K562 (cell line): ENCODE measurements around the gene HECW1. TPM values are rescaled to one million over a fixed set of nuclear protein-coding genes. Genes with fewer than 3 reads are reported as not detected.

Experiments
- ATAC-seq: fragments of 200-7000 bp; cut with Tn5 transposase; 3 replicates; pipeline ENCODE4 v1.9.1; 2020; ENCODE audit warnings: moderate library complexity
- BruUV-seq: library from RNA; stranded (reverse); fragments of 400-500 nt; replicated peaks from 2 replicates; lab custom pipeline; 2021; lab: Mats Ljungman, UMichigan
- CTCF ChIA-PET: fragments of 300-600 bp; formaldehyde crosslinking; extraction: SDS; loops from one replicate; lab custom pipeline; 2021; ENCODE audit warnings: low intra/inter-chr PET ratio; lab: Yijun Ruan, JAX
- POLR2A ChIA-PET: fragments of 300-600, 350-650 bp; sonication (Branson Sonifier 250); formaldehyde crosslinking; extraction: SDS; loops from one replicate; lab custom pipeline; 2021; ENCODE audit warnings: antibody characterized with exemption, inconsistent platforms; lab: Yijun Ruan, JAX
- DNase-seq, 4 experiments: peaks; one replicate each; pipeline versions ENCODE4 v3.0.0 to v3.0.0-alpha.2; 2011 to 2018; ENCODE audit warnings: low spot score in 3 of 4, mixed read lengths in 3 of 4; ENCODE audit errors: extremely low read depth in 1 of 4
- FAIRE-seq: peaks from 2 replicates; lab custom pipeline; 2011; peaks lifted over from hg19 to GRCh38; lab: Jason Lieb, UNC
- H2AFZ ChIP-seq: 2 replicates; pipeline ENCODE4 v1.6.0; 2011; ENCODE audit warnings: low read depth, low read length, control low read depth, inconsistent platforms
- H3K27ac ChIP-seq: fragments of 200-600 bp; 3 replicates; pipeline ENCODE4 v1.8.0; 2011; ENCODE audit warnings: low read depth, mild to moderate bottlenecking, control low read depth, inconsistent platforms, low read length, moderate library complexity, mixed read lengths; ENCODE audit errors: extremely low read depth
- H3K27me3 ChIP-seq, 2 experiments: fragments of 300-600 bp in 1 of 2; 2 replicates in 1 of 2; 3 replicates in 1 of 2; pipeline versions ENCODE4 v1.6.0 to v1.8.0; 2011; ENCODE audit warnings: inconsistent platforms in 2 of 2, low read length in 2 of 2, mild to moderate bottlenecking in 1 of 2, mixed read lengths in 1 of 2, moderate library complexity in 1 of 2; ENCODE audit not compliant: control insufficient read depth in 2 of 2, insufficient read depth in 2 of 2
- H3K36me3 ChIP-seq: fragments of 300-600 bp; 3 replicates; pipeline ENCODE4 v1.8.0; 2011; ENCODE audit warnings: mild to moderate bottlenecking, low read length, inconsistent platforms; ENCODE audit not compliant: control insufficient read depth, insufficient read depth
- H3K4me1 ChIP-seq, 2 experiments: fragments of 200-600 bp in 1 of 2; replicated peaks in 1 of 2; 2 replicates in 1 of 2; 3 replicates in 1 of 2; pipeline versions ENCODE4 v1.5.1 to v1.8.0; 2011; ENCODE audit warnings: inconsistent platforms in 2 of 2, low read length in 2 of 2, mild to moderate bottlenecking in 1 of 2, mixed read lengths in 1 of 2, moderate library complexity in 1 of 2; ENCODE audit not compliant: control insufficient read depth in 2 of 2, insufficient read depth in 2 of 2
- H3K4me2 ChIP-seq: 2 replicates; pipeline ENCODE4 v1.6.1; 2011; ENCODE audit warnings: low read length, control low read depth, inconsistent platforms, mixed read lengths; ENCODE audit not compliant: insufficient read depth
- H3K4me3 ChIP-seq: fragments of 200-600 bp; sonication (generic), shearing (Covaris generic); 2 replicates; pipeline ENCODE4 v1.5.1; 2016; ENCODE audit warnings: control low read depth, inconsistent platforms
- H3K79me2 ChIP-seq: fragments of 200-600 bp; 3 replicates; pipeline ENCODE4 v1.8.0; 2011; ENCODE audit warnings: low read length, inconsistent platforms; ENCODE audit not compliant: control insufficient read depth, insufficient read depth
- H3K9ac ChIP-seq, 2 experiments: 2 replicates each; pipeline versions ENCODE4 v1.6.0 to v1.6.1; 2011; ENCODE audit warnings: low read depth in 2 of 2, low read length in 2 of 2, control low read depth in 1 of 2, inconsistent platforms in 1 of 2, mild to moderate bottlenecking in 1 of 2, mixed read lengths in 1 of 2; ENCODE audit not compliant: insufficient read depth in 1 of 2
- H3K9me1 ChIP-seq: one replicate; pipeline ENCODE4 v1.6.0; 2011; ENCODE audit warnings: inconsistent platforms, mild to moderate bottlenecking, low read length, moderate library complexity; ENCODE audit not compliant: control insufficient read depth, insufficient read depth
- H3K9me3 ChIP-seq: replicated peaks from 2 replicates; pipeline ENCODE4 v1.5.1; 2011; ENCODE audit warnings: low read depth, low read length, inconsistent platforms; ENCODE audit not compliant: control insufficient read depth, insufficient read depth
- H4K20me1 ChIP-seq: replicated peaks from 2 replicates; pipeline ENCODE4 v1.6.1; 2011; ENCODE audit warnings: low read length, inconsistent platforms, mixed read lengths; ENCODE audit not compliant: control insufficient read depth, insufficient read depth
- LARP7 ChIP-seq: fragments of 450-650 bp; IDR thresholded peaks from 2 replicates; pipeline ENCODE4 v1.6.1; 2016
- MECOM ChIP-seq: fragments of 250-450 bp; sonication (Bioruptor Pico); IDR thresholded peaks from 2 replicates; pipeline ENCODE4 v1.8.0; 2022; ENCODE audit warnings: inconsistent platforms
- MYNN ChIP-seq, 2 experiments: sonication (generic); formaldehyde crosslinking in 1 of 2; IDR thresholded peaks; 2 replicates each; pipeline versions ENCODE4 v1.5.0 to v1.6.1; 2016 to 2020; ENCODE audit warnings: antibody characterized with exemption in 1 of 2, missing genetic modification reagents in 1 of 2
- SNIP1 ChIP-seq: fragments of 450-650 bp; IDR thresholded peaks from 2 replicates; pipeline ENCODE4 v1.7.1; 2017; ENCODE audit warnings: low read depth, mild to moderate bottlenecking
- WGBS: fragments of 100-300 bp; shearing (Covaris generic); methylation state at CpG from one replicate; pipeline ENCODE4 v1.1.6; 2016; ENCODE audit warnings: low coverage, mixed read lengths; ENCODE audit not compliant: insufficient coverage; ENCODE audit errors: missing lambda C conversion rate; 5-methylcytosine and 5-hydroxymethylcytosine counted together
- in situ Hi-C: fragments of 300-500 bp; cut with MboI; formaldehyde crosslinking; loops from 4 replicates; pipeline ENCODE4 v1.15.0; 2018; ENCODE audit warnings: inconsistent platforms, mixed read lengths
- intact Hi-C: fragments of 100-400 bp; cut with micrococcal nuclease; formaldehyde crosslinking; loops from 2 replicates; pipeline ENCODE4 v1.14.2; 2022
- polyA plus RNA-seq, 8 experiments: library from polyadenylated mRNA; depleted of rRNA in 4 of 8; stranded (reverse) in 5 of 8; unstranded in 3 of 8; fragments of >200 nt; fragmentation: Nextera tagmentation in 2 of 8; fragmentation: Illumina TruSeq in 1 of 8; extraction: Ambion mirVana in 2 of 8; extraction: Trizol in 1 of 8; gene quantifications; 2 replicates each; pipeline versions ENCODE4 v1.2.1 to v1.2.3, GENCODE V29; 2011 to 2014; ENCODE audit warnings: inconsistent platforms in 1 of 8, missing spikeins in 1 of 8
- total RNA-seq, 7 experiments: library from RNA; depleted of rRNA in 6 of 7; stranded (reverse); fragments of >200 nt in 6 of 7; fragmentation: Illumina TruSeq in 2 of 7; extraction: Trizol in 2 of 7; gene quantifications; 2 replicates each; pipeline versions ENCODE4 v1.2.1 to v1.2.3, GENCODE V29; 2011 to 2021; ENCODE audit warnings: low replicate concordance in 1 of 7
- TF ChIP-seq, protein P1 (sequence below), 2 experiments: fragments of 150-350 bp in 1 of 2; IDR thresholded peaks; 2 replicates each; pipeline ENCODE4 v1.6.1; 2012 to 2016; ENCODE audit warnings: low read depth in 2 of 2, low read length in 2 of 2, mild to moderate bottlenecking in 1 of 2, moderate library complexity in 1 of 2
- TF ChIP-seq, protein P2 (sequence below): fragments of 250-450 bp; sonication (Bioruptor Pico); IDR thresholded peaks from 2 replicates; pipeline ENCODE4 v1.5.1; 2021; ENCODE audit warnings: mild to moderate bottlenecking
- TF ChIP-seq, protein P3 (sequence below), 2 experiments: fragments of 450-650 bp; IDR thresholded peaks; 2 replicates each; pipeline ENCODE4 v1.6.1; 2016
- TF ChIP-seq, protein P4 (sequence below): fragments of 450-650 bp; IDR thresholded peaks from 2 replicates; pipeline ENCODE4 v1.6.1; 2018; ENCODE audit warnings: mild to moderate bottlenecking, low read depth; ENCODE audit not compliant: partially characterized antibody
- TF ChIP-seq, protein P5 (sequence below): sonication (generic); formaldehyde crosslinking; IDR thresholded peaks from 2 replicates; pipeline ENCODE4 v1.8.1; 2023; ENCODE audit warnings: mild to moderate bottlenecking, missing genetic modification reagents

Gene HECW1
- total and polyA plus RNA-seq, 9 of the 15 experiments (the other 6 are each of a cell fraction or from before 2014, with no cell fraction given) = 0.07 to 0.31 (median 0.13) TPM; not detected in 4

DNA sequence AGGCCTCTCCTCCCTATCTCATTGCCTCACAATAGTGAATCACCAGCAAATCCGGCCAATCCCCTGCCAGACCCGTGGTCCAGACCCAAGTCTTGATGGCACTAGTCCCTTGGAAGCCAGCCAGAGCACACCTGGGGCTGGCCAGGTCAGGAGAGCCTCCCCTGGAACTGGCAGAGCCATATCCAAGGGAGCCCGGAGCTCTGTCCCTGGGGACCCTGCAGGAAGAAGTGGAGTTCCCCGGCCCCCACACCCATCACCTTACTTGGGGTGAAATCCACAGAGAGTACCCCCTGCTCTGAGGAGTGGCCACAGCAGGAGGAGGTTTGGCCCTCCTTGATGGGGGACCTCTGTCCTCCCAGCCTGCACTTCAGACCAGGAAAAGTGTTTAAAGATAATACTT is 122.5 kb downstream of the HECW1 start:
- ATAC-seq (no peak), DNase-seq (no peak), FAIRE-seq (no peak)
- in situ Hi-C loops (no loop called here), intact Hi-C loops (no loop called here)
- peaks cover 5 to 15% of the 10 kb centered on the region in 2 experiments; a peak in 3 of 5 replicates for H3K27me3 ChIP-seq
- ChIA-PET CTCF (interaction anchor here (0.7 kb wide), 1 partner anchor 47 kb away, joined by 3 read pairs; no protein-coding TSS in a partner anchor), POLR2A (interaction anchor here (1.0 kb wide), 1 partner anchor 303 kb away, joined by 3 read pairs; the partner anchor contains the start of genes MRPL32 and PSMA2)
- no peak overlapping the region for H3K9ac ChIP-seq
- no peaks in the 10 kb centered on the region for H3K4me1 ChIP-seq
- no peak overlapping the region for H2AFZ ChIP-seq
- 3% methylated on average over 4 of the region's 4 CpGs for WGBS
- no peak overlapping the region for H3K4me2 ChIP-seq
- no peaks in the 10 kb centered on the region for H3K9me3 ChIP-seq
- H3K79me2 ChIP-seq = no peaks in the 10 kb centered on the region
- BruUV-seq = no TSS peak
- no peak overlapping the region for H3K4me3 ChIP-seq
- no peaks in the 10 kb centered on the region for H4K20me1 ChIP-seq
- H3K9me1 ChIP-seq = no peaks in the 10 kb centered on the region
- H3K36me3 ChIP-seq = no peaks in the 10 kb centered on the region
- H3K27ac ChIP-seq = no peak overlapping the region
- no peak for TF ChIP-seq SNIP1
- no peak for TF ChIP-seq LARP7
- TF ChIP-seq, protein P1, sequence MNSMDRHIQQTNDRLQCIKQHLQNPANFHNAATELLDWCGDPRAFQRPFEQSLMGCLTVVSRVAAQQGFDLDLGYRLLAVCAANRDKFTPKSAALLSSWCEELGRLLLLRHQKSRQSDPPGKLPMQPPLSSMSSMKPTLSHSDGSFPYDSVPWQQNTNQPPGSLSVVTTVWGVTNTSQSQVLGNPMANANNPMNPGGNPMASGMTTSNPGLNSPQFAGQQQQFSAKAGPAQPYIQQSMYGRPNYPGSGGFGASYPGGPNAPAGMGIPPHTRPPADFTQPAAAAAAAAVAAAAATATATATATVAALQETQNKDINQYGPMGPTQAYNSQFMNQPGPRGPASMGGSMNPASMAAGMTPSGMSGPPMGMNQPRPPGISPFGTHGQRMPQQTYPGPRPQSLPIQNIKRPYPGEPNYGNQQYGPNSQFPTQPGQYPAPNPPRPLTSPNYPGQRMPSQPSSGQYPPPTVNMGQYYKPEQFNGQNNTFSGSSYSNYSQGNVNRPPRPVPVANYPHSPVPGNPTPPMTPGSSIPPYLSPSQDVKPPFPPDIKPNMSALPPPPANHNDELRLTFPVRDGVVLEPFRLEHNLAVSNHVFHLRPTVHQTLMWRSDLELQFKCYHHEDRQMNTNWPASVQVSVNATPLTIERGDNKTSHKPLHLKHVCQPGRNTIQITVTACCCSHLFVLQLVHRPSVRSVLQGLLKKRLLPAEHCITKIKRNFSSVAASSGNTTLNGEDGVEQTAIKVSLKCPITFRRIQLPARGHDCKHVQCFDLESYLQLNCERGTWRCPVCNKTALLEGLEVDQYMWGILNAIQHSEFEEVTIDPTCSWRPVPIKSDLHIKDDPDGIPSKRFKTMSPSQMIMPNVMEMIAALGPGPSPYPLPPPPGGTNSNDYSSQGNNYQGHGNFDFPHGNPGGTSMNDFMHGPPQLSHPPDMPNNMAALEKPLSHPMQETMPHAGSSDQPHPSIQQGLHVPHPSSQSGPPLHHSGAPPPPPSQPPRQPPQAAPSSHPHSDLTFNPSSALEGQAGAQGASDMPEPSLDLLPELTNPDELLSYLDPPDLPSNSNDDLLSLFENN (IDR thresholded peaks at IDR 0.05; ENCODE audit: low read depth in 2 of 2, low read length in 2 of 2) = no peak
- TF ChIP-seq, protein P2, sequence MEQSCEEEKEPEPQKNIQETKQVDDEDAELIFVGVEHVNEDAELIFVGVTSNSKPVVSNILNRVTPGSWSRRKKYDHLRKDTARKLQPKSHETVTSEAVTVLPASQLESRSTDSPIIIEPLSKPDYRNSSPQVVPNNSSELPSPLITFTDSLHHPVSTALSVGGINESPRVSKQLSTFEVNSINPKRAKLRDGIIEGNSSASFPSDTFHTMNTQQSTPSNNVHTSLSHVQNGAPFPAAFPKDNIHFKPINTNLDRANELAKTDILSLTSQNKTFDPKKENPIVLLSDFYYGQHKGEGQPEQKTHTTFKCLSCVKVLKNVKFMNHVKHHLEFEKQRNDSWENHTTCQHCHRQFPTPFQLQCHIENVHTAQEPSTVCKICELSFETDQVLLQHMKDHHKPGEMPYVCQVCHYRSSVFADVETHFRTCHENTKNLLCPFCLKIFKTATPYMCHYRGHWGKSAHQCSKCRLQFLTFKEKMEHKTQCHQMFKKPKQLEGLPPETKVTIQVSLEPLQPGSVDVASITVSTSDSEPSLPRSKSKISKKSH (CRISPR knock-in tag) = no peak
- TF ChIP-seq, protein P3, sequence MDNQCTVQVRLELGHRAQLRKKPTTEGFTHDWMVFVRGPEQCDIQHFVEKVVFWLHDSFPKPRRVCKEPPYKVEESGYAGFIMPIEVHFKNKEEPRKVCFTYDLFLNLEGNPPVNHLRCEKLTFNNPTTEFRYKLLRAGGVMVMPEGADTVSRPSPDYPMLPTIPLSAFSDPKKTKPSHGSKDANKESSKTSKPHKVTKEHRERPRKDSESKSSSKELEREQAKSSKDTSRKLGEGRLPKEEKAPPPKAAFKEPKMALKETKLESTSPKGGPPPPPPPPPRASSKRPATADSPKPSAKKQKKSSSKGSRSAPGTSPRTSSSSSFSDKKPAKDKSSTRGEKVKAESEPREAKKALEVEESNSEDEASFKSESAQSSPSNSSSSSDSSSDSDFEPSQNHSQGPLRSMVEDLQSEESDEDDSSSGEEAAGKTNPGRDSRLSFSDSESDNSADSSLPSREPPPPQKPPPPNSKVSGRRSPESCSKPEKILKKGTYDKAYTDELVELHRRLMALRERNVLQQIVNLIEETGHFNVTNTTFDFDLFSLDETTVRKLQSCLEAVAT (IDR thresholded peaks at IDR 0.05) = no peak
- TF ChIP-seq, protein P4, sequence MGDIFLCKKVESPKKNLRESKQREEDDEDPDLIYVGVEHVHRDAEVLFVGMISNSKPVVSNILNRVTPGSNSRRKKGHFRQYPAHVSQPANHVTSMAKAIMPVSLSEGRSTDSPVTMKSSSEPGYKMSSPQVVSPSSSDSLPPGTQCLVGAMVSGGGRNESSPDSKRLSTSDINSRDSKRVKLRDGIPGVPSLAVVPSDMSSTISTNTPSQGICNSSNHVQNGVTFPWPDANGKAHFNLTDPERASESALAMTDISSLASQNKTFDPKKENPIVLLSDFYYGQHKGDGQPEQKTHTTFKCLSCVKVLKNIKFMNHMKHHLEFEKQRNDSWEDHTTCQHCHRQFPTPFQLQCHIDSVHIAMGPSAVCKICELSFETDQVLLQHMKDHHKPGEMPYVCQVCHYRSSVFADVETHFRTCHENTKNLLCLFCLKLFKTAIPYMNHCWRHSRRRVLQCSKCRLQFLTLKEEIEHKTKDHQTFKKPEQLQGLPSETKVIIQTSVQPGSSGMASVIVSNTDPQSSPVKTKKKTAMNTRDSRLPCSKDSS = no peak
- no peak for TF ChIP-seq MECOM (CRISPR knock-in tag)
- TF ChIP-seq, protein P5, sequence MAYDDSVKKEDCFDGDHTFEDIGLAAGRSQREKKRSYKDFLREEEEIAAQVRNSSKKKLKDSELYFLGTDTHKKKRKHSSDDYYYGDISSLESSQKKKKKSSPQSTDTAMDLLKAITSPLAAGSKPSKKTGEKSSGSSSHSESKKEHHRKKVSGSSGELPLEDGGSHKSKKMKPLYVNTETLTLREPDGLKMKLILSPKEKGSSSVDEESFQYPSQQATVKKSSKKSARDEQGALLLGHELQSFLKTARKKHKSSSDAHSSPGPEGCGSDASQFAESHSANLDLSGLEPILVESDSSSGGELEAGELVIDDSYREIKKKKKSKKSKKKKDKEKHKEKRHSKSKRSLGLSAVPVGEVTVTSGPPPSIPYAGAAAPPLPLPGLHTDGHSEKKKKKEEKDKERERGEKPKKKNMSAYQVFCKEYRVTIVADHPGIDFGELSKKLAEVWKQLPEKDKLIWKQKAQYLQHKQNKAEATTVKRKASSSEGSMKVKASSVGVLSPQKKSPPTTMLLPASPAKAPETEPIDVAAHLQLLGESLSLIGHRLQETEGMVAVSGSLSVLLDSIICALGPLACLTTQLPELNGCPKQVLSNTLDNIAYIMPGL (CRISPR knock-in tag) = no peak
- no peak for TF ChIP-seq MYNN (IDR thresholded peaks at IDR 0.05)
- no peak for TF ChIP-seq MYNN (CRISPR knock-in tag; IDR thresholded peaks at IDR 0.05)
